GM19240 (cell line): ENCODE results near the gene RPS13.
"Not testable (repeated sequence)": the region's sequence is repeated elsewhere in the genome, so short reads cannot be mapped to it uniquely, and the experiment has no call there.

Source experiments
- DNase-seq: peaks from one replicate; pipeline ENCODE4 v3.0.0; 2011; ENCODE audit warnings: low spot score; ENCODE audit not compliant: insufficient read length

The RPS13 gene

GRCh38 chr11:17036666-17037658, 40.5 kb downstream of the RPS13 start:
- DNase-seq = no peak

DNA sequence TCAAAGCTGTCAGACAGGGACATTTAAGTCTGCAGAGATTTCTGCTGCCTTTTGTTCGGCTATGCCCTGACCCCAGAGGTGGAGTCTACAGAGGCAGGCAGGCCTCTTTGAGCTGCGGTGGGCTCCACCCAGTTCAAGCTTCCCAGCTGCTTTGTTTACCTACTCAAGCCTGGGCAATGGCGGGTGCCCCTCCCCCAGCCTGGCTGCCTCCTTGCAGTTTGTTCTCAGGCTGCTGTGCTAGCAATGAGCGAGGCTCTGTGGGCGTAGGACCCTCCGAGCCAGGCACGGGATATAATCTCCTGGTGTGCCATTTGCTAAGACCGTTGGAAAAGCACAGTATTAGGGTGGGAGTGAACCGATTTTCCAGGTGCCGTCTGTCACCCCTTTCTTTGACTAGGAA, 43.4 kb downstream of the RPS13 start:
- DNase-seq = not testable (repeated sequence)

- no peak for DNase-seq
Observed at GRCh38 chr11:17026487-17027082, 50.9 kb downstream of the RPS13 start.

- DNase-seq = no peak
Observed at GRCh38 chr11:17024924-17025323, 52.5 kb downstream of the RPS13 start.
